ENCODE results near the gene RICTOR.

RICTOR gene

GRCh38 chr5:38931731-38932130 is 142.5 kb downstream of the RICTOR start:
- no peak for DNase-seq (ENCODE audit: extremely low spot score)
- no peak for TF ChIP-seq ELF4 (IDR thresholded peaks at IDR 0.05)
- no peak for TF ChIP-seq TARDBP (IDR thresholded peaks at IDR 0.05)
- TF ChIP-seq FOXM1 (IDR thresholded peaks at IDR 0.05; ENCODE audit: borderline replicate concordance) = no peak
- TF ChIP-seq FOXK2 (IDR thresholded peaks at IDR 0.05) = no peak
- no peak for TF ChIP-seq HDGF (IDR thresholded peaks at IDR 0.05; ENCODE audit: borderline replicate concordance)
- TF ChIP-seq ARNT (IDR thresholded peaks at IDR 0.05) = no peak
- no peak for TF ChIP-seq PKNOX1 (IDR thresholded peaks at IDR 0.05)
- TF ChIP-seq SP1 (IDR thresholded peaks at IDR 0.05) = no peak
- no peak for TF ChIP-seq LEF1 (IDR thresholded peaks at IDR 0.05; ENCODE audit: borderline replicate concordance)
- no peak for TF ChIP-seq ZNF384 (IDR thresholded peaks at IDR 0.05)
- TF ChIP-seq NFRKB (IDR thresholded peaks at IDR 0.05) = no peak
- CTCF ChIA-PET = no interaction called here

GRCh38 chr5:38929838-38930237 is 144.4 kb downstream of the RICTOR start:
- no peak for DNase-seq (ENCODE audit: extremely low spot score)
- ChIA-PET CTCF (no interaction called here), POLR2A (no interaction called here)
- TF ChIP-seq ELF4 (IDR thresholded peaks at IDR 0.05) (no peak), FOXM1 (IDR thresholded peaks at IDR 0.05; ENCODE audit: borderline replicate concordance) (no peak), ARNT (IDR thresholded peaks at IDR 0.05) (no peak), CTBP1 (IDR thresholded peaks at IDR 0.05; ENCODE audit: borderline replicate concordance) (no peak), L3MBTL2 (conservative IDR thresholded peaks at IDR 0.05) (no peak), BHLHE40 (IDR thresholded peaks at IDR 0.05; ENCODE audit: borderline replicate concordance) (no peak), PKNOX1 (IDR thresholded peaks at IDR 0.05) (no peak), SUZ12 (IDR thresholded peaks at IDR 0.05) (no peak), NFRKB (IDR thresholded peaks at IDR 0.05) (no peak), HDGF (IDR thresholded peaks at IDR 0.05; ENCODE audit: borderline replicate concordance) (no peak), ZNF384 (IDR thresholded peaks at IDR 0.05) (no peak)

More at GRCh38 chr5:38931731-38932130, 142.5 kb downstream of the RICTOR start:
- POLR2A ChIA-PET = no interaction called here

- POLR2A ChIA-PET = no interaction called here
- TF ChIP-seq BHLHE40 (IDR thresholded peaks at IDR 0.05; ENCODE audit: borderline replicate concordance) (no peak), PKNOX1 (IDR thresholded peaks at IDR 0.05) (no peak), FOXA1 (IDR thresholded peaks at IDR 0.05) (no peak), CTBP1 (IDR thresholded peaks at IDR 0.05; ENCODE audit: borderline replicate concordance) (no peak), LEF1 (IDR thresholded peaks at IDR 0.05; ENCODE audit: borderline replicate concordance) (no peak), ZNF384 (IDR thresholded peaks at IDR 0.05) (no peak), TARDBP (IDR thresholded peaks at IDR 0.05) (no peak), SP1 (IDR thresholded peaks at IDR 0.05) (no peak), SUZ12 (IDR thresholded peaks at IDR 0.05) (no peak), FOXM1 (IDR thresholded peaks at IDR 0.05; ENCODE audit: borderline replicate concordance) (no peak), HDGF (IDR thresholded peaks at IDR 0.05; ENCODE audit: borderline replicate concordance) (no peak), FOXK2 (IDR thresholded peaks at IDR 0.05) (no peak), ELF4 (IDR thresholded peaks at IDR 0.05) (no peak), L3MBTL2 (conservative IDR thresholded peaks at IDR 0.05) (no peak), ARNT (IDR thresholded peaks at IDR 0.05) (no peak), NFRKB (IDR thresholded peaks at IDR 0.05) (no peak)
- DNase-seq (ENCODE audit: extremely low spot score) = no peak
- CTCF ChIA-PET = interaction anchor here (0.6 kb wide), 1 partner anchor 486 kb away, joined by 3 read pairs; no protein-coding TSS in a partner anchor
These were observed 146.7 kb downstream of the RICTOR start for GRCh38 chr5:38927470-38927869.

- POLR2A ChIA-PET = no interaction called here
- CTCF ChIA-PET = no interaction called here
- no peak for DNase-seq (ENCODE audit: extremely low spot score)
- TF ChIP-seq FOXM1 (IDR thresholded peaks at IDR 0.05; ENCODE audit: borderline replicate concordance) = no peak
These were observed 148.1 kb downstream of the RICTOR start for GRCh38 chr5:38926121-38926520.

- CTCF ChIA-PET = interaction anchor here (0.7 kb wide), 1 partner anchor 468 kb away, joined by 4 read pairs; no protein-coding TSS in a partner anchor
These were observed 148.9 kb downstream of the RICTOR start for GRCh38 chr5:38925154-38925925.

More at GRCh38 chr5:38925154-38925925, 148.9 kb downstream of the RICTOR start:
- DNase-seq (ENCODE audit: extremely low spot score) = no peak
- POLR2A ChIA-PET = no interaction called here
- no peak for TF ChIP-seq FOXA1 (IDR thresholded peaks at IDR 0.05)
- TF ChIP-seq TARDBP (IDR thresholded peaks at IDR 0.05) = no peak
- no peak for TF ChIP-seq SUZ12 (IDR thresholded peaks at IDR 0.05)
- TF ChIP-seq NFRKB (IDR thresholded peaks at IDR 0.05) = no peak
- TF ChIP-seq HDGF (IDR thresholded peaks at IDR 0.05; ENCODE audit: borderline replicate concordance) = no peak
- TF ChIP-seq L3MBTL2 (conservative IDR thresholded peaks at IDR 0.05) = no peak
- no peak for TF ChIP-seq ARNT (IDR thresholded peaks at IDR 0.05)
- no peak for TF ChIP-seq ELF4 (IDR thresholded peaks at IDR 0.05)
- no peak for TF ChIP-seq PKNOX1 (IDR thresholded peaks at IDR 0.05)
- no peak for TF ChIP-seq SP1 (IDR thresholded peaks at IDR 0.05)
- no peak for TF ChIP-seq ZNF384 (IDR thresholded peaks at IDR 0.05)
- TF ChIP-seq BHLHE40 (IDR thresholded peaks at IDR 0.05; ENCODE audit: borderline replicate concordance) = no peak

Data from HEK293T (cell line).